IPS DF 4.7 (cell line): ENCODE measurements around the gene UFSP1.

Source experiments
- DNase-seq: peaks from one replicate; pipeline ENCODE4 v3.0.0-alpha.2; 2013; ENCODE audit warnings: low spot score; ENCODE audit errors: extremely low read depth

UFSP1 gene

DNA sequence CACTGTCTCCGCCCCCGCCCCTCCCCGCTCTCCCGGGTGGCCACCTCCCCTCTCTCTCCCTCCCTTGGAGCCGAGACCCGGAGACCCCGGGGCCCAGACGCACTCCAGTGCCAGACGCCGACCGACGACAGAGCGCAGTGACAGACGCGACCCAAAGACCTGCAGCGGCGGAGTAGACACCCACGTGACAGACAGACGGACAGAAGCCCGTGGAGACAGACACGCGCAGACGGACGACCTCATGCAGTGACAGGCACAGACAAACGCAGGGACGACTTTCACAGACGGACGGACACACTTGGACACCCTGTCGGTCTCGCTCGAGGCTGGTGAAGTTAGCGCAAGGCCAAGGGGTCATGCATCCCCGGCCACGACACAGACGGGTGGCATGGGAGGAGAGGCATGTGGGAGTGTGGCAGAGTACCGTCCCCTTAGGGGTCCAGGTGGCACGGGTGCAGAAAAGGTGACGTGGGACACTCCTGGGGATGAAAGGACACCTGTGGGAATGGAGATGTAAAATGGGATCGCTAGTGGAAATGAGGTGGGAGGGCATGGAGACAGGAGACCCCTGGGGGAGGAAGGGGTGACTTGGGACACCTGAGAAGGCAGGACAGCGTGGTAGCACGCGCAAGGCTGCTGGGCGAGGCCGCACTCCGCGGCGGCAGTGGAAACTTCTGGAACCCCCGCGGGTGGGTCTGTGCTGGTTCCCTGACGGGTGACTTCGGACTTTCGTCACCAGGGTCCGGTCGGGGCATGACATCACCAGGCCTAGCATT lies 6.6 kb upstream of the UFSP1 start:
- no peak for DNase-seq

DNA sequence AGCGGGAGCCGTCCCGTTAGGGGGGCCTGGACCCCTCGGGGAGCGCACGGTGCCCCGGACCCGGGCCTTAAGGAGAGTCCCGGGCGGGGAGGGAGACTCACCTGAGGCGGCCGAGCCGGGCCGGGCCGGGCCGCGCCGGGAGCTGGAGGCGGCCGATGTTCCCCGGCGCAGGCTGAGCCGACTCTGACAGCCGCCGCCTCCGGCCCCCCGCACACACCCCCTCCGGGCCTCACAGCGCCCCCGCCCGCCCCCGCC lies 6.1 kb upstream of the UFSP1 start, which contains the start of gene ACHE:
Gene ACHE (minus strand): TSS at position 188 of the 255 bp plus-strand sequence. CDS start 1,656 bp downstream, outside the sequence.
- DNase-seq = no peak

DNA sequence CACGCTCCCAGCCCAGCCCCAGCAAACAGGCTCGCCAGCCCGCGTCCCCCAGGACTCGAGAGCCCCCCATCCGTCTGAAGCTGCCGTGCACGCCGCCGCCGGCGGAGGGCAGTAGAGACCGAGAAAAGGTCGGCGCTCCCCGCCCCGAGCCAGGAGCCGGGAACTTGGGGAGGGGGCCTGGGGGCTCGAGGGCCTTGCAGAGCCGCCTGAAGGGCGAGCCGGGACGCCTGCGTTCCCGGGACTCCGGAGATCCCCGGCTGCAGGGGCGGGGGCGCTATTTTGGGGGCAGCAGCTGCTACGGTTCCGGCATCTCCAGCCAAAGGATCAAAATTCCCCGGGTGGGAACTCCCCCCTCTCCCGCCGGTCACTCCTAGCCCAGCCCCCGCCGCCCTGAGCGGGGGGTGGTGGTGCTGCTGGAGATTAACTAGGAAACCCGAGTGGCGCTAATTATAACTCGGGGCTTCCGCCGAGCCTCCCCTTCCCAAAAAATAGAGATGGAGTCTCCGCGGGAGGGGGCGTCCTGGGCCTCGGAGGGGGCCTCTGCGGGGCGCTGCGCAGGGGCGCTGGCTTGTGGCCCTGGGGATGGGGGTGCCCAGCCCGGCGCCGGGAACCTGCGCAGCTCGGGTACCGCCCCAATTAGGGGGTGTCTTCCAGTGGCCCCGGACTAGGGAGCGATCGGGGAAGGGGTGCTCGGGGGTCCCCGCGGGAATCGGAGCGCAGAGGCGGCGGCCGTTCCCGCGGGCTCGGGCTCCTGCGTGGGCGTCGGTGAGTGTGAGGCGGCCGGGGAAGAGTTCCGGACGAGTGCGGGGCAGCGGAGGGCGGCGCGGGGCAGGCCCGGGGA lies 5.6 kb upstream of the UFSP1 start:
- no peak for DNase-seq

DNA sequence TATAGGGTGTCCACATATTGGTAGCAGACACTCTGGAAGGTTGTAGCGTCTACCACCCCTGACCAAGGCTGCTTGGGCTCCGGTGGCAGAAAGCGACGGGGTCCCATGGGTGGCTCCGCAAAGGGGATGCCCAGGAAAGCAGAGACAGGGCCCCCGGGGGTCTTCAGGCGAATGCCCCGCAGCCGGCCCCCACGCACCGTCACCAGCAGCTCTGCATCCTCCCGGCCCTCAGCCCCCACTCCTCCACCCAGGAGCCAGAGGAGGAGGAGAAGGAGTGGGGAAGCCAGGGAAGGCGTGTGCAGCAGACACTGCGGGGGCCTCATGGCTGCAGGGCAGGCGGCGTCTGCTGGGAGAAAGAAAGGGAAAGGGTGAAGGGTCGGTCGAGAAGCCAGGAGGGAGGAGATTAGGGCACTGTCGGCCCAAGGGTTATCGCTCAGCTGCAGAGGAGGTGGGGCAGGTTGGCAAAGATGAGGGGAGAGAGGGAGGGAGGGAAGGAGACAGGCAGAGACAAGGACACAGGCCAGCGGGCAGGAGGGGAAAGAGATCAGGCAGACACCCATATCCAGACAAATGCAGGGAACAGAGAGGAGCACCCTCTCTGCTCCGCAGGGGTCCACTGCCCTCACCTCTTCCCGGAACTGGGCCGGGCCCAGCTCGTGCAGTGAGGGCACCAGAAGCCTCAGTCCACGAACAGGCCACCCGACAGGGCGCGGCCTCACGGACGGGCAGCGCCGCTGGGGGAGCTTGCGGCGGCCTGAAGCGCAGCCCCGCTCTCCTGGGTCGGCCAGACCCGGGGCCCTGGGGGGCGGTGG lies 4.6 kb upstream of the UFSP1 start:
- DNase-seq = no peak

DNA sequence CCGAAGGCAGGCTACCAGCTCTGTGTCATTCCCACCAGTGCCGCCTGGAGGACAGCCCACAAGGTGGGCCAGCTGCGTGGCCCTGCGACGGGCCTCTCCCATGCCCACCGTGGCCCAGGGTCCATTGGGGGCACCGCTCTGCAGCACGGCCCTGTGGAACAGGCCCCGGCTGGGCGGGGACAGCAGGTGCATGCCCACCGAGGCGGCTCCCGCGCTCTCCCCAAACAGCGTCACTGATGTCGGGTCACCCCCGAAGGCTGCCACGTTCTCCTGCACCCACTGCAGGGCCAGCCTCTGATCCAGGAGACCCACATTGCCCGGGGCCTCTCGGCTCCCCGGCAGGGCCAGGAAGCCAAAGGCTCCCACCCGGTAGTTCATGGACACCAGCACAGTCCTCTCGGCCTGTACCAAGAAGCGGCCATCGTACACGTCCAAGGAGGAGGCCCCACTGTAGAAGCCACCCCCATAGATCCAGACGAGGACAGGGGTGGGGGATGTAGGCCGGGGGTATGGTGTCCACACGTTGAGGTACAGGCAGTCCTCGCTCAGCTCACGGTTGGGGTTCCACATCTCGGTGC lies 3.9 kb upstream of the UFSP1 start:
- no peak for DNase-seq

DNA sequence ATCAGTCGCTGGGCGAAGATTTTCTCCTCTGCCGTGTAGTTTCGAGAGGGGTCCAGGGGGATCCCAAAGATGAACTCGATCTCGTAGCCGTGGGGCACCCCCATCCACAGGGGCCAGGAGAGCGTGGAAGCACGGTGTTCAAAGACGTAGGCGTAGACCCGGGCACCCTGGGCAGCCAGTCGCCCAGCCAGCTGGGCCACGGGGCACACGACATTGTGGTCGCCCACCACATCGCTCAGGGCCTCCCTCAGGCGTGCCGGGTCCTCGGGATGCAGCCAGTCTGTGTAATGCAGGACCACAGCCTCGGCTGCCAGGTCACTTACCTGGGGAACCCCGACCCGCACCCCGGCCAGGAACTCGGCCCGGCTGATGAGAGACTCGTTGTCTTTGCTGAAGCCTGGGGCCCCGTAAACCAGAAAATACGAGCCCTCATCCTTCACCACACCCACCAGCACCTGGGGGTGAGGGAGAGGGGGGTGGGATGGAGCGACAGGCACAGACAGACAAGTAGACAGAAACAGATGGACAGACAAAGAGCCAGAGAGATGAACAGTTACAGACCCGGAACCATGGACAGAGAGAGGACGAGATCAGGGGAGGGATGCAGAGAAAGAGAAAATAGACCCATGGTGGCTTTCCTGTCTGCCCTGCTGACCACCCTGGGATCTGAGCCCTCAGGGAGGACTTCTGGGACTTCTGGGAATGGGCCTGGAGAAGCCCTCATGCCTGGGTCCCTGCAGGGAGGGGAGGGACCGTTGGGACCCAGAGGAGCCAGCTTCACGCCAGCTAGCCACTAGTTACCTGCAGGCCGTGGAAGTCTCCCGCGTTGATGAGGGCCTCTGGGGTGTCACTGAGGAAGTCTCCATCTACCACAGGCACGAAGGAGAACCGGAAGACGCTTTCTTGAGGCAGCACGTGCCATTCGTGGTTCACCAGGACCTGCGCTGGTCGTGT lies 3.1 kb upstream of the UFSP1 start:
- DNase-seq = no peak

DNA sequence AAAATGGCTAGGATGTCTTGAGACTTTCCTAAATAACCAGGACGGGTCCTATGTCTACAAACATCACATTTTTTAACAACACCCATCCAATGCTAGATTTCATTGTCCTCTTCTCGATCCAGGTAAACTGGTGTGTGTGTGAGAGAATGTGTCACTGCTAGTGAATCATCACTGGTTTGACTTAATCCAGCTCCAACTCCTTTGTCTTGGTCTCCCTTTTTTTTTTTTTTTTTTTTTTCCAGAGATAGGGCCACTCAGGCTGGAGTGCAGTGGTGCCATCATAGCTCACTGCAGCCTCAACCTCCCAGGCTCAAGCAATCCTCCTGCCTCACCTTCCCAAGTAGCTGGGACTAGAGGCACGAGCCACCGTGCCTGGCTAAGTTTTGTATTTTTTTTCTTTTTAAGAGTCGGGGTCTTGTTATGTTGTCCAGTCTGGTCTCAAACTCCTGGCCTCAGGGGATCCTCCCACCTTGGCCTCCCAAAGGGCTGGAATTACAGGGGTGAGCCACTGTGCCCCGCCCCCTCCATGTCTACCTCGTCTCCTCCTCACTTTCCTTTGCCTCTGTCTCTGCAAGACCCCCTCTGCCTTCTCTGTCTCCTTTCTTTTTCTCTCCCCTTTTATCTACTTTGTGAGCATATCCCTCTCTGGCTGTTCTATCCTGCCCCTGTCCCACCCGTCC lies 2.2 kb upstream of the UFSP1 start:
- no peak for DNase-seq

DNA sequence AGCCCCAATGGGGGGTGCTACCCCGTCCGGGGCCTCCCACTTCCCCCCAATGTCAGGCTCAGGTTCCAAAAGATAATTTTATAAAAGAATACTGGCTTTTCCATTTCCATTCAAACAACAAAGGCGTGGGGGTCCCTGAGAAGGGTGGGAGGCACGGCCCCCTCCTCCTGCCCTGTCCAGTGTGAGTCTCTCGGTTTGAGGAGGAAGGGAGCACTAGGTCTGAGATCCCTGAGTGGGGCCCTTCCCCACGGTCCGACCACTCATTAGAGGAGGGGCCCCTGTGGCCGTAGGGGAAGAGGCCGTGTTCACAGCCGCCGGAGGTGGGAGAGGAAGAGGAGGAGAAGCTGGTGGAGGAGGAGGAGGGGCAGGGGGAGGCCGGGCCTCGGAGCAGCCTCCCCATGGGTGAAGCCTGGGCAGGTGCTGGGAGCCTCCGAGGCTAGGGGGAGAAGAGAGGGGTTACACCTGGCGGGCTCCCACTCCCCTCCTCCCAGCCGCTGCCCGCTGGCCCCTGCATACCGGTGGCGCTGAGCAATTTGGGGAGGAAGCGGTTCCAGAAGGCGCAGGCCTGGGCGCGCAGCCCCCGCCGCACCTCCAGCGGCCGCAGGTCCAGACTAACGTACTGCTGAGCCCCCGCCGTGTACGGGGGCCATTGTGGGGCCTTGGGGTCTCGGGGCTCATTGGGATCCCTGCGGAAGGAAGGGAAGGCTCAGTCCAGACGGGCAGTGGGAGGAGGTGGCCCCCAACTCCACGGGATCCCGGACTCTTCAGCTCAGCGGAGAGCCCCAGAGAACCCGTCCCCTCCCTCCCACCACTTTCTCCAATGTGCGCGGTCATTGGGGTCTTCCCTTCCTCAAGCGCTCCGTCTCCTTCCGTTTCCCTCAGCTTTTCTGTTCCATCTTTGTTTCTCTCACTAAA lies 1.4 kb upstream of the UFSP1 start:
- DNase-seq = no peak

DNA sequence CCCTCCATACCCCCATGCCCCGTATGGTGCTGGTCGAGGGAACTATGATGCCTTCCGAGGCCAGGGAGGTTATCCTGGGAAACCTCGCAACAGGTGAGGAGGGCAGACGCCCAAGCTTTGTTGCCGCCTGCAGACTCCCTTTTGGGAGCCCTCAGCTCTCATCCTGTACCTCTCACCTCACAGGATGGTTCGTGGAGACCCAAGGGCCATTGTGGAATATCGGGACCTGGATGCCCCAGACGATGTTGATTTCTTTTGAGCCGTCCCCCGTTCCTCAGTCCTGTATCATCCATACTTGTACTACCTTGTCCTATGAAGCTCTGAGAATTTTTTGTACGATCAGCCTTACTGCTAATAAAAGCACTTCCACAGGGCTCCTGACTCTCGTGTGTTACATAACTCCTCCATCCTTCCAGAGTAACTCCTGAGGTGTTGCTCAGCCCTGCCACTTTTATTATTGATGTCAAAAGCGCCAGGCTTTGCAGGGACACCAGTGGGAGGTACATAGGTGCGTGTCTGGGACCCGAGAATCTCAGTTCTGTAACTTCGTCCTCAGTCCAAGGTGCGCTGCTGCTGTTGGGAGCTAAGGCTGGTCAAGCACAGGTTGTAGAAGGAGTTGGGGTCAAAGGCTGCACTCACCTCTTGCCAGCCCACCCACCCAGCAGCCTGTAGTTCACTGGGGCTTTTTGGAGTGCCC lies 1.1 kb downstream of the UFSP1 start:
- DNase-seq = no peak

DNA sequence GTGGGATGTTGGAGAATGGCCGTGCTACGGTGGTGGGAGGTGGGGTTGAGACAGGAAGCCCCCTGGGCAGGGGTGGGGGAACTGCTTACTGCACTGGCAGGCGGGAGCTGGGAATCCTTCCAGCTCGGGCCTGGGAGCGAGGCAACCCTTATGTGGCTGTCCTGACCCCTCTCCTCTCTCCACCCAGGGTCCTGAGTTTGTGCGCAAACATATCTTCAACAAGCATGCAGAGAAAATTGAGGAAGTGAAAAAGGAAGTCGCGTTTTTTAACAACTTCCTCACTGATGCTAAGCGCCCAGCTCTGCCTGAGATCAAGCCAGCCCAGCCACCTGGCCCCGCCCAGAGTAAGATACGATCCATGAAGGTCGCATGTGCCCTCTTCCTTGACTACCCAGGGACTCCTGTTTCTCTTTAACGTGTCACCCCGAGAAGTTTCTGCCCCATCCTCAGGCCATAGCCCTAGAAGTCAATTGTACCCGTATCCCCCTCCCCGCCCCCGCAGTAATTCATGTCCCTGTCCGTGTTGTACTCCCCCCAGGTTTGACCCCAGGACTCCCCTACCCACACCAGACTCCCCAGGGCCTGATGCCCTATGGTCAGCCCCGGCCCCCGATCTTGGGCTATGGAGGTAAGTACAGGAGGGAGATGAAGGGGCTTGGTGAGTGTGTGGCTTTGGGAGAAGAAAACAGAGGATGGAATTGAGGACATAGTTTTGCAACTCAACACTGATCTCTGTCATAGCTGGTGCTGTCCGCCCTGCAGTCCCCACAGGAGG lies 1.8 kb downstream of the UFSP1 start:
- no peak for DNase-seq

DNA sequence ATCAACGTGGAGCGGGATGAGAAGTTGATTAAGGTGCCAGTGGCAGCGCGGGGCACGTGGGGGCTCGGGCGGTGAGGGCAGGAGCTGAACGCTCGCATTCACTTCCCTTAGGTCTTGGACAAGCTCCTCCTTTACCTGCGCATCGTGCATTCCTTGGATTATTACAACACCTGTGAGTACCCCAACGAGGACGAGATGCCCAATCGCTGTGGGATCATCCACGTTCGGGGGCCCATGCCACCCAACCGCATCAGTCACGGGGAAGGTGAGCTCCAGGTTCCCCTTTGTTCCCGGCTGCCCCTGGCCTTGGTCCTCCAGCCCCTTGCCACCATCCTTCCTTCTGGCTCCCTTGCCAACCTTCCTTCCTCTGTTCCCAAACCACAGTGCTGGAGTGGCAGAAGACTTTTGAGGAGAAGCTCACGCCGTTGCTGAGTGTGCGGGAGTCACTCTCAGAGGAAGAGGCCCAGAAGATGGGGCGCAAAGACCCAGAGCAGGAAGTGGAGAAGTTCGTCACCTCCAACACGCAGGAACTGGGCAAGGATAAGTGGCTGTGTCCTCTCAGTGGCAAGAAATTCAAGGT lies 2.5 kb downstream of the UFSP1 start:
- DNase-seq = no peak

DNA sequence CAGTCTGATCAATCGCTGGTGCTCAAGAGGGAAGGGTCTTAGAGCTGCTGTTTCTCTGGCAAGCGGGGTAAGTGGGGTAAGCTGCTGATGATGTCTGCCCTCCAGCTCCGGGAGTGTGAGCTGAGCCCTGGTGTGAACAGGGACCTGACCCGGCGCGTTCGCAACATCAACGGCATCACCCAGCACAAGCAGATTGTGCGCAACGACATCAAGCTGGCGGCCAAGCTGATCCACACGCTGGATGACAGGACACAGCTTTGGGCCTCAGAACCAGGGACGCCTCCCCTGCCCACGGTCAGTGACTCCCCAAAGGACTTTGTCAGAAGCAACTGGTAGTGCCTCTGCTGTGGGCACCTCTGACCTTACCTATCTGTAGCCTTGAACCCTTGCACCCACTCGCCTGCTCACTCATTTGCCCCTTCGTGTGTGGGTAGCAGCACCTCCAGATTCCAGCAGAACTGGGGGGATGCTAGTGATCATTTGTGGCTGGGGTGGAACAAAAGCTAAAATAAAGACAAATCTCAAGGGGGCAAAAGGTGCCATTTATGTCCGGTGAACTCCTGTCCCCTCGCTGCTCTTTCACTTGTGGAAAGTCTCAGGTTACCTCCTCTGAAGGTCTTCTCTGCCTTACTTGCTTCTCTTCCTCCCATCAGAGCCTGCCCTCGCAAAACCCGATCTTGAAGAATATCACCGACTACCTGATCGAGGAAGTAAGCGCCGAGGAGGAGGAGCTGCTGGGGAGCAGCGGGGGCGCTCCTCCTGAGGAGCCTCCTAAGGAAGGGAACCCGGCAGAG lies 3.2 kb downstream of the UFSP1 start:
- DNase-seq = no peak

DNA sequence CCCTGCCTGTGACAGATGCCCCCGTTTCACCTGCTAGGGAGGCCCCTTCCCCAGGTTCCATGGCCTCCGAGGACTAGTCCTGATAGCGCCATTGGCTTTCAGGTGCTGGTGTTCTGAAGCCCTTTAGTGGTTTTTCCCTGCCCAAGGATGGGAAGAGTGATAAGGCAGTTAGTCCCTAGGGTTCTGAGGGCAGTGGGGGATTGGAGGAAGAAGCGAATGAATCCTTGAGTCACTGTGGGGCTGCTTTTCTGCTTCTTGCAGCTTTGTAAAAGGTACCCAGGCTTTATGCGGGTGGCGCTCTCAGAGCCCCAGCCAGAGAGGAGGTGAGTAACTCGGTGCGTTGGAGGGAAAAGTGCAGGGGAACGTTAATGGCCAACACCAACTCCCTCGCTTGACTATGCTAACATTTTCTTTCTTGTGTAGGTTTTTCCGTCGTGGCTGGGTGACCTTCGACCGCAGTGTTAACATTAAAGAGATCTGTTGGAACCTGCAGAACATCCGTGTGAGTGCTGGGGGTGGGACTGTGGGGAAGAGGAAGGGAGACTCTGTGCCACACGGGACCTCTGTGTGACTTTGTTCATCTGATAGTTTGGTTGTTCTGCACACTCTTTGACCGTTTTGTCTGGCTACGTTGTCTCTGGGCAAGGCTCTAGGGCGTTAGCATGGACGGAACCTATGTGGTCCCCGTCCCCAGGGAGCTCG lies 3.9 kb downstream of the UFSP1 start:
- no peak for DNase-seq

DNA sequence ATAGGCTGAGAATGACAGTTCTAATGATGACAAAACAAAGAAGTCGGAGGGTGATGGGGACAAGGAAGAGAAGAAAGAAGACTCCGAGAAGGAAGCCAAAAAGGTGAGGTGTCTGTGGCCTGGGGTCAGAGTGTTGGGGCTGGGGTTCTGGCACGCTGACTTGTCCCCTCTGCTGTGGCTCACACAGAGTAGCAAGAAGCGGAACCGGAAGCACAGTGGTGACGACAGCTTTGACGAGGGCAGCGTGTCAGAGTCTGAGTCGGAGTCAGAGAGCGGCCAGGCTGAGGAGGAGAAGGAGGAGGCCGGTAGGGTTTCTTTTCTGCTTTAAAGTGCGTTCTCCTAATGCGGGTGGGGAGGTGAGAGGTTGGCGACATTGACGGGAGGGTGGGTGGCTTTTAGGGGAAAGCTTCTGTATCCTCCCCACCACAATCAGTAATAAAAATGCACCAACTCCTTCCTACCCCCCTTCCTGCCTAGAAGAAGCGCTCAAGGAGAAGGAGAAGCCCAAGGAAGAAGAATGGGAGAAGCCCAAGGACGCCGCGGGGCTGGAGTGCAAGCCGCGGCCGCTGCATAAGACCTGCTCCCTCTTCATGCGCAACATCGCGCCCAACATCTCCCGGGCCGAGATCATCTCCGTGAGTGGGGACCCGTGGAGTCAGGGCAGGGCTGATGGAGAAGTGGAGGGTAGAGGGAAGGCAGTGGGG lies 4.6 kb downstream of the UFSP1 start:
- no peak for DNase-seq
